Omental fat pad (tissue), 4 donors: ENCODE data around the gene SNAP91. TPM values are rescaled to one million over a fixed set of nuclear protein-coding genes. Genes with fewer than 3 reads are reported as not detected.

Experiments
- ATAC-seq: fragments of 150-250 bp; one replicate; pipeline ENCODE4 v1.9.1; 2016; ENCODE audit warnings: mild to moderate bottlenecking, moderate library complexity; ENCODE audit not compliant: low FRiP score
- DNase-seq: peaks from one replicate; pipeline ENCODE4 v3.0.0-alpha.2; 2019; ENCODE audit warnings: low spot score
- CTCF ChIP-seq, 3 donors: fragments of 450-650 bp; IDR thresholded peaks; one replicate each; pipeline ENCODE4 v1.5.1; 2016 to 2017; ENCODE audit warnings: antibody characterized with exemption in 3 of 3, mild to moderate bottlenecking in 3 of 3, moderate library complexity in 2 of 3
- total RNA-seq, 4 donors: library from RNA; depleted of rRNA; stranded (reverse); fragments of >200 nt; gene quantifications; one replicate each; pipeline ENCODE4 v1.1.0, GENCODE V29; 2016

SNAP91 gene
- total RNA-seq, 4 donors from 2014 or later = 0.13 to 1.6 (median 0.28) TPM; not detected in 1

DNA sequence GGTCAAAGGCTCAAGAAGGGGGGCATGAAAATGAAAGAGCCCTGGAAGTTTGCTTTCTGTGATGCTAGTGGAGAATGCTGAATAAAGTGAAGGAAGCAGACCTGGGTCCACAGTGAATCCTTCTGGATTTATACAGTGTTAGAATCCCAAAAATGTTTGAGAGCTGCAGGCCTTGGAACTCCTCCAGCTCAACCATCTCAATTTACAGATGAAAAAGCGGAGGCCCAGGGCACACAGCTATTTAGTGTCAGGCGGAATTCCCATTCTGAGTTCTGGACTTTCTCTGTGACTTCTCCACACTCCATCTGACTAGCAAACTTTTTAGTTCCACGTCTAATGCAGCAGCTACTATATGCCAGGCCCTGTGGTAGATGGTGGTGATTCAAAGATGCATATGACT, 198.1 kb downstream of the SNAP91 start:
- ATAC-seq (no peak), DNase-seq (no peak)
- TF ChIP-seq CTCF (IDR thresholded peaks at IDR 0.05) = no peak

DNA sequence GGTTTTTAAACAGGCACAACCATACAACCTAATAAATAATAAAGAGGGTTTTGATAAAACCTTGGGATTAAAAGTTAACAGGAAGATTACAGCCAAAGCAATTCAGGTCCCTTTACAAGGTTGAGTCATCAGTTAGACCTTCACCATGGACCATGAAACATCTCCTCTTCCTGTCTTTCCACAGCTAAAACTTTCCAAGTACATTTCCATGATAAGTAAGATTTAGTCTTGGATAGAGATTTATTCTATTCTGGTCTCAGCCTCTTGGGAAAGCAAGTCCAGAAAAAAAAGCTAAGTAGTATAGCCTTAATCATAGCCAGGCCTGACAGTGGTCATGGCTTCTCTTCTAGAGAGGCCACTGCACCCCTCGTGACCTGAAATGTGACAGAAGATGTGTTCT, 199.5 kb downstream of the SNAP91 start:
- no peak for ATAC-seq
- DNase-seq = no peak
- TF ChIP-seq CTCF (IDR thresholded peaks at IDR 0.05) = no peak

DNA sequence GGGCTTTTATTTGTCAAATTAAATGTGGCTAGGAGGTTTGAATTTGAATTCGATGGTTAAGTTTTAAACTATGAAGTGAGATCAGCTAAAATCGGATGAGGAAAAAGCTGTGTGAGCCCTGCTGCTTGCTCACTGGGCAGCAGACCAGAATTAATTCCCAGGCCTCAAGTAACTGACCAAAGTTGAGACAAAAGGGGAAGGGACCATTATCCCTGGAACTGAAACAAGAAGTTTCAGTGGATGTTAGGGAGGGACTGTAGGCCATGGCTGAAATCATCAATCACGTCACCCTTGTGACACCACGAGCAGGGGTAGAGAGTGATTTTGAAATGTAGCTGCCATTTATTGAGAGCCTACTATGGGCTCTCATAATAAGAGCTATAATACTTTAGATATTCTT, 203.5 kb downstream of the SNAP91 start:
- no peak for TF ChIP-seq CTCF (IDR thresholded peaks at IDR 0.05)
- ATAC-seq (no peak), DNase-seq (no peak)

Other genes with a start within 250 kb of the SNAP91 start
- gene PRSS35, start 196.6 kb downstream of the SNAP91 start, total RNA-seq = not detected
- not detected for gene RIPPLY2, start 144.3 kb upstream of the SNAP91 start, total RNA-seq
- gene CYB5R4, start 150.6 kb upstream of the SNAP91 start, total RNA-seq = 10 to 100 TPM in 2 of 4 donors, 1 to 10 TPM in 2; 7.2 to 12.8 (median 10.7) TPM